Trophoblast cell (in vitro differentiated cells and primary cell): Measurements from ENCODE around the gene MRPL49.

ENCODE experiments used
- DNase-seq, 2 donors: peaks; one replicate each; pipeline ENCODE4 v3.0.0-alpha.2; 2016
- H2AFZ ChIP-seq: 2 replicates; pipeline ENCODE4 v1.6.1; 2013; ENCODE audit warnings: low read length, moderate library complexity, mild to moderate bottlenecking; ENCODE audit not compliant: insufficient read depth, poor library complexity
- H2AK5ac ChIP-seq: 2 replicates; pipeline ENCODE4 v1.6.1; 2013; ENCODE audit warnings: mild to moderate bottlenecking, low read length
- H2BK120ac ChIP-seq: 2 replicates; pipeline ENCODE4 v1.6.1; 2013; ENCODE audit warnings: low read length, mild to moderate bottlenecking, moderate library complexity; ENCODE audit not compliant: insufficient read depth, poor library complexity
- H2BK12ac ChIP-seq: 2 replicates; pipeline ENCODE4 v1.6.1; 2013; ENCODE audit warnings: mild to moderate bottlenecking, low read length, moderate library complexity
- H2BK5ac ChIP-seq: 2 replicates; pipeline ENCODE4 v1.6.1; 2013; ENCODE audit warnings: low read length, low read depth, moderate library complexity, mild to moderate bottlenecking; ENCODE audit not compliant: poor library complexity
- H3K14ac ChIP-seq: 2 replicates; pipeline ENCODE4 v1.6.1; 2013; ENCODE audit warnings: mild to moderate bottlenecking, low read length
- H3K18ac ChIP-seq: 2 replicates; pipeline ENCODE4 v1.6.1; 2013; ENCODE audit warnings: mild to moderate bottlenecking, low read length
- H3K23ac ChIP-seq: 2 replicates; pipeline ENCODE4 v1.6.1; 2013; ENCODE audit warnings: low read length
- H3K27ac ChIP-seq: 2 replicates; pipeline ENCODE4 v1.5.1; 2013; ENCODE audit warnings: low read depth, mild to moderate bottlenecking, inconsistent platforms, low read length, moderate library complexity
- H3K27me3 ChIP-seq: 2 replicates; pipeline ENCODE4 v1.6.1; 2013; ENCODE audit warnings: inconsistent platforms, mild to moderate bottlenecking, low read length, moderate library complexity; ENCODE audit not compliant: insufficient read depth
- H3K36me3 ChIP-seq, 2 experiments: 1 replicate in 1 of 2; 2 replicates in 1 of 2; pipeline ENCODE4 v1.6.1; 2013; ENCODE audit warnings: low read length in 2 of 2, mild to moderate bottlenecking in 2 of 2, moderate library complexity in 1 of 2; ENCODE audit not compliant: insufficient read depth in 2 of 2, control insufficient read depth in 1 of 2
- H3K4ac ChIP-seq: 2 replicates; pipeline ENCODE4 v1.6.1; 2013; ENCODE audit warnings: low read depth, mild to moderate bottlenecking, low read length, moderate library complexity
- H3K4me1 ChIP-seq, 2 experiments: 1 replicate in 1 of 2; 2 replicates in 1 of 2; pipeline ENCODE4 v1.6.1; 2013; ENCODE audit warnings: low read length in 2 of 2, mild to moderate bottlenecking in 2 of 2, moderate library complexity in 1 of 2; ENCODE audit not compliant: insufficient read depth in 2 of 2, control insufficient read depth in 1 of 2
- H3K4me2 ChIP-seq: 2 replicates; pipeline ENCODE4 v1.6.1; 2013; ENCODE audit warnings: inconsistent platforms, mild to moderate bottlenecking, low read length, moderate library complexity
- H3K4me3 ChIP-seq: 2 replicates; pipeline ENCODE4 v1.5.1; 2013; ENCODE audit warnings: mild to moderate bottlenecking, low read depth, low read length, inconsistent platforms
- H3K79me1 ChIP-seq: one replicate; pipeline ENCODE4 v1.6.1; 2013; ENCODE audit warnings: low read length
- H3K79me2 ChIP-seq: 2 replicates; pipeline ENCODE4 v1.6.1; 2013; ENCODE audit warnings: low read length, mild to moderate bottlenecking; ENCODE audit not compliant: control insufficient read depth, insufficient read depth, poor library complexity
- H3K9ac ChIP-seq: 2 replicates; pipeline ENCODE4 v1.6.1; 2013; ENCODE audit warnings: mild to moderate bottlenecking, low read length
- H3K9me3 ChIP-seq: 2 replicates; pipeline ENCODE4 v1.6.1; 2013; ENCODE audit warnings: low read depth, mild to moderate bottlenecking, control low read depth, inconsistent platforms, low read length; ENCODE audit not compliant: insufficient read depth
- H4K12ac ChIP-seq: 2 replicates; pipeline ENCODE4 v1.6.1; 2013; ENCODE audit warnings: low read depth, mild to moderate bottlenecking, low read length, moderate library complexity
- H4K8ac ChIP-seq: 2 replicates; pipeline ENCODE4 v1.6.1; 2013; ENCODE audit warnings: low read depth, mild to moderate bottlenecking, low read length, moderate library complexity
- H4K91ac ChIP-seq: one replicate; pipeline ENCODE4 v1.6.1; 2013; ENCODE audit warnings: low read depth, mild to moderate bottlenecking, low read length, moderate library complexity
- WGBS: extraction: QIAGEN DNeasy Blood & Tissue Kit; methylation state at CpG from one replicate; pipeline ENCODE4 v1.1.7; 2013; ENCODE audit warnings: missing lambda C conversion rate; ENCODE audit not compliant: insufficient read length, insufficient coverage; ENCODE audit errors: extremely low coverage; 5-methylcytosine and 5-hydroxymethylcytosine counted together

MRPL49 gene

DNA sequence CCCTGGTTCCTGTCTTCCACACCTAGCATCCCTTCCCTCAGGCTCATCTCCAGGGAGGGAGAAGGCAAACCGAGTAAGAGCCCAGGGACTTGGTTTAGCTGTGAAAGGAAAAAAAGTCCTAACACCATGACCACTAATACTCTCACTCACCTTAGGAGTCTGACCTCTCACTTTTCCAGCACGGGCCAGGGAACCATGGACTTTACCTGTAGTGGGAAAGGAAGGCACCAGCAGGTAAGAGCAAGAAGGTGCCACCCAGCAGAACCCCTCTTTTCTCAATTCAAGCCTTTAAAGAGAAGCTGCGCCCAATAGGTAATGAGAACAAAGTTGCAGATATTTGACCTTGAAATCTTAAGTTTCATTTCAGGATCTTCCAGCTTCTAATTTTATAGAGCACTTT, 1.3 kb upstream of the MRPL49 start:
- peaks cover 21% of the 10 kb centered on the region for H3K79me2 ChIP-seq
- H3K4me3 ChIP-seq, result no peak overlapping the region
- no peak overlapping the region for H2AFZ ChIP-seq
- H4K91ac ChIP-seq, result no peak overlapping the region
- DNase-seq, result no peak
- no peak overlapping the region for H3K18ac ChIP-seq
- H4K12ac ChIP-seq, result peak overlapping the region; percentile 50
- no peak overlapping the region for H2AK5ac ChIP-seq
- H3K27me3 ChIP-seq, result no peaks in the 10 kb centered on the region
- H3K79me1 ChIP-seq, result peaks cover 15% of the 10 kb centered on the region
- H3K4ac ChIP-seq, result no peak overlapping the region
- H3K9ac ChIP-seq, result no peak overlapping the region
- H2BK120ac ChIP-seq, result no peak overlapping the region
- WGBS, result no CpG with 5 or more reads among the region's 3 CpGs
- peaks cover 40 to 50% of the 10 kb centered on the region in 2 experiments for H3K36me3 ChIP-seq
- H3K4me1 ChIP-seq, result peaks cover 8 to 13% of the 10 kb centered on the region in 2 experiments
- no peaks in the 10 kb centered on the region for H3K9me3 ChIP-seq
- H4K8ac ChIP-seq, result no peak overlapping the region
- H2BK5ac ChIP-seq, result no peak overlapping the region
- H3K4me2 ChIP-seq, result peak overlapping the region; percentile 74
- no peak overlapping the region for H3K23ac ChIP-seq
- H3K14ac ChIP-seq, result no peak overlapping the region
- no peak overlapping the region for H3K27ac ChIP-seq
- no peak overlapping the region for H2BK12ac ChIP-seq

DNA sequence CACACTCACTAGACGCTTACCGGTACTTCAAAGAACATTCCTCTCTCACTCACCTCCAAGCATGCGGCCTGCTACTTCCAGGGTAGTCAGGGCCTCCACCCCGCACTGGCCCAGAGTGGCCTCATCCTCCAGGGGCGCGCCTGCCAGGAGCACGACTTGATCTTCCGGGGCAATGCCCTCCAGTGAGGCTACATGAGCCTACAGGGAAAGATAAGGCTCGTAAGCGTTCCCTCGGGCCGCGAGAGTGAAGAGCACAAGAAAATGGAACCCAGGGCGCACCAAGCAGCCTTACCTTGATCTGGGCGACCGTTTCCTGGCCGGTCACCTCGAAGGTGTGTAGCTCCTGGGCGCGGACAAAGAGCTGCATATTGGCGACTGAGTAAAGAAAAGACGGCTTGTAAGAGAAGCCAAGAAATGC, 665 bp upstream of the MRPL49 start:
- peak overlapping the region; percentile 27 for H2BK120ac ChIP-seq
- H3K79me1 ChIP-seq, result peaks cover 15% of the 10 kb centered on the region
- no peak overlapping the region for H2BK5ac ChIP-seq
- H3K23ac ChIP-seq, result no peak overlapping the region
- H3K14ac ChIP-seq, result peak overlapping the region; percentile 4
- H3K4me3 ChIP-seq, result peak overlapping the region; percentile 85
- H3K79me2 ChIP-seq, result peaks cover 21% of the 10 kb centered on the region
- peak overlapping the region; percentile 0 for H2AFZ ChIP-seq
- no peaks in the 10 kb centered on the region for H3K27me3 ChIP-seq
- peaks cover 4 to 9% of the 10 kb centered on the region in 2 experiments for H3K4me1 ChIP-seq
- no peak overlapping the region for H3K27ac ChIP-seq
- peak overlapping the region; percentile 74 for H3K4me2 ChIP-seq
- DNase-seq, result peak in 1 of 2 donors; percentile 18
- no peaks in the 10 kb centered on the region for H3K9me3 ChIP-seq
- no peak overlapping the region for H2BK12ac ChIP-seq
- H4K12ac ChIP-seq, result peak overlapping the region; percentile 33
- peak overlapping the region; percentile 75 for H4K8ac ChIP-seq
- peak overlapping the region; percentile 4 for H3K18ac ChIP-seq
- WGBS, result no CpG with 5 or more reads among the region's 22 CpGs
- H3K9ac ChIP-seq, result peak overlapping the region; percentile 90
- H3K4ac ChIP-seq, result peak overlapping the region; percentile 85
- H4K91ac ChIP-seq, result peak overlapping the region; percentile 65
- H2AK5ac ChIP-seq, result peak overlapping the region; percentile 5
- peaks cover 40 to 50% of the 10 kb centered on the region in 2 experiments for H3K36me3 ChIP-seq

DNA sequence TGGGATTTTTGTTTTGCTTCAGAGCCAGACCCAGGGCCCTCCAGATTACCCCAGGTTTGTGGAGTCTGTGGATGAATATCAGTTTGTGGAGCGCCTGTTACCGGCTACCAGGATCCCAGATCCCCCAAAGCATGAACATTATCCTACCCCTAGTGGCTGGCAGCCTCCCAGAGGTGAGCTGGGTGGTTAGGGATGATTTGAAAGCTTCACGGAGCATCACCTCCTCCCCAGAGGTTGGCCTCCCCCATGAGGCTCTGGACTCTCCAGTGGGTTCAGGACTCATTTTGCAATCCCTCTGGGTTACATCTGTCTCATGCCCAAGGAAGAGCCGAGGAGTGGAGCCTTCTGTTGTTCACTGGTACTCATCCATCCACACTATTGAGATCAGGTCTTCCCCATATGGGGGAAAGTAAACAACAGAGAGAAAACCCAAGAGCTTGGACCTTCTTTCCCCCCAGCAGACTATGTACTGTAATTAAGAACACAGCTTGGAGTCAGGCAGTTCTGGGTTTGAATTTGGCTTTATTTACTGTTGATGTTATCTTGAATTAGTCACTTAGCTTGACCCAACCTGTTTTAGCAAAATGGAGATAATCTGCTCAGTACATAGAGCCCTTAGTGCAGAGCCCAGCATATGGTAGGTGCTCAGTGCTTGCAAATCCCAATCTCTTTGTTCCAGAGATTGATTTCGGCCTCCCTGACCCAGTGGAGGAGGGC, 2.5 kb downstream of the MRPL49 start:
- Histone ChIP-seq H3K23ac (no peak overlapping the region), H3K9me3 (no peaks in the 10 kb centered on the region), H3K4ac (peak overlapping the region; percentile 28), H3K9ac (no peak overlapping the region), H3K36me3 (peaks cover 58 to 65% of the 10 kb centered on the region in 2 experiments), H3K14ac (no peak overlapping the region), H3K27me3 (no peaks in the 10 kb centered on the region), H2AFZ (no peak overlapping the region), H3K27ac (no peak overlapping the region), H4K91ac (no peak overlapping the region), H2BK5ac (no peak overlapping the region), H3K79me1 (peaks cover 8% of the 10 kb centered on the region), H3K79me2 (peaks cover 11% of the 10 kb centered on the region), H2BK120ac (no peak overlapping the region), H3K4me3 (peak overlapping the region; percentile 16), H3K4me2 (no peak overlapping the region), H2BK12ac (no peak overlapping the region), H4K8ac (no peak overlapping the region), H3K4me1 (peaks cover 0 to 5% of the 10 kb centered on the region in 2 experiments), H3K18ac (no peak overlapping the region), H2AK5ac (no peak overlapping the region), H4K12ac (no peak overlapping the region)
- no peak for DNase-seq
- no CpG with 5 or more reads among the region's 5 CpGs for WGBS

DNA sequence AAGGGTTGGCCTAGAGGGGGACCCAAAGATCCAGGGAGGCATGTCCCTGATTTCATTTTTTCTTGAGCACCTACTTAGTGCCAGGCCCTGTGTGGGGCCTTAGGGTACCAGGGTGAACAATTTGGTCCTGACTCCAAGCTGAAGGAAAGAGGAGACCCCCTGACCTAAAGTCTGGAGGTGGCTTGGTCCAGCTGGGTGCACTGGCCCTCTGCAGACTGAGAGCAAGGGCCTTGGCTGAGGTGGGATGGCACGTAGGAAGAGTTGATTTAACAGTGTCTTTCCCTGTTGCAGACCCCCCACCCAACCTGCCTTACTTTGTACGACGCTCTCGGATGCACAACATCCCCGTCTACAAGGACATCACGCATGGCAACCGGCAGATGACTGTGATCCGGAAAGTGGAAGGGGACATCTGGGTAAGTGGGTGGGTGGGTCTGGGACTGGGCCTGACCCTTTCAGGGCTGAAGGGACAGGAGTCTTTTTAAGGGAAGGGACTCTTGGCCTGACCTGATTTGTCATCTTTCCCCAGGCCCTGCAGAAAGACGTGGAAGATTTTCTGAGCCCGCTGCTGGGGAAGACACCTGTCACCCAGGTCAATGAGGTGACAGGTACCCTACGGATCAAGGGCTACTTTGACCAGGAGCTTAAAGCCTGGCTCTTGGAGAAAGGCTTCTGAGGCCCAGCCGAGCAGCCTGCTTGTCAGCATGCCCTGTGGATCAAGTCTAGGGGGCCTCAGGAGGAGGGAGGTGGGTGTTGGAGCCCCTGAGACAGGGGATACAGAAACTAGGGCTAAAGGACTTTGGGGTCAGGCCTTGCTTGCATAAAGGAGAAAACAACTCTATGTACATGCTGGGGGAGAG, 3.3 kb downstream of the MRPL49 start:
- H2BK12ac ChIP-seq, result no peak overlapping the region
- H3K79me1 ChIP-seq, result peaks cover 8% of the 10 kb centered on the region
- H3K4ac ChIP-seq, result no peak overlapping the region
- H3K36me3 ChIP-seq, result peaks cover 60 to 65% of the 10 kb centered on the region in 2 experiments
- H3K14ac ChIP-seq, result no peak overlapping the region
- H3K9ac ChIP-seq, result no peak overlapping the region
- no peak overlapping the region for H3K23ac ChIP-seq
- no peak overlapping the region for H4K91ac ChIP-seq
- WGBS, result no CpG with 5 or more reads among the region's 12 CpGs
- H2BK120ac ChIP-seq, result no peak overlapping the region
- H3K79me2 ChIP-seq, result peaks cover 11% of the 10 kb centered on the region
- no peak overlapping the region for H3K4me3 ChIP-seq
- H3K4me1 ChIP-seq, result peaks cover 0 to 5% of the 10 kb centered on the region in 2 experiments
- H2AK5ac ChIP-seq, result no peak overlapping the region
- no peaks in the 10 kb centered on the region for H3K9me3 ChIP-seq
- no peak overlapping the region for H4K12ac ChIP-seq
- no peak overlapping the region for H3K4me2 ChIP-seq
- H4K8ac ChIP-seq, result no peak overlapping the region
- no peak overlapping the region for H3K27ac ChIP-seq
- no peak overlapping the region for H2AFZ ChIP-seq
- no peaks in the 10 kb centered on the region for H3K27me3 ChIP-seq
- H2BK5ac ChIP-seq, result no peak overlapping the region
- DNase-seq, result no peak
- H3K18ac ChIP-seq, result no peak overlapping the region
